NB4 (cell line): Measurements from ENCODE around the gene IRF2BP1.

Experiments used
- CTCF ChIP-seq: IDR thresholded peaks from one replicate; pipeline ENCODE4 v1.5.1; 2012; ENCODE audit warnings: low read depth, low read length
- MAX ChIP-seq: IDR thresholded peaks from 2 replicates; pipeline ENCODE4 v1.6.1; 2011; ENCODE audit warnings: low read depth, low read length
- MYC ChIP-seq: IDR thresholded peaks from 2 replicates; pipeline ENCODE4 v1.6.1; 2011; ENCODE audit warnings: low read depth, low read length

DNA sequence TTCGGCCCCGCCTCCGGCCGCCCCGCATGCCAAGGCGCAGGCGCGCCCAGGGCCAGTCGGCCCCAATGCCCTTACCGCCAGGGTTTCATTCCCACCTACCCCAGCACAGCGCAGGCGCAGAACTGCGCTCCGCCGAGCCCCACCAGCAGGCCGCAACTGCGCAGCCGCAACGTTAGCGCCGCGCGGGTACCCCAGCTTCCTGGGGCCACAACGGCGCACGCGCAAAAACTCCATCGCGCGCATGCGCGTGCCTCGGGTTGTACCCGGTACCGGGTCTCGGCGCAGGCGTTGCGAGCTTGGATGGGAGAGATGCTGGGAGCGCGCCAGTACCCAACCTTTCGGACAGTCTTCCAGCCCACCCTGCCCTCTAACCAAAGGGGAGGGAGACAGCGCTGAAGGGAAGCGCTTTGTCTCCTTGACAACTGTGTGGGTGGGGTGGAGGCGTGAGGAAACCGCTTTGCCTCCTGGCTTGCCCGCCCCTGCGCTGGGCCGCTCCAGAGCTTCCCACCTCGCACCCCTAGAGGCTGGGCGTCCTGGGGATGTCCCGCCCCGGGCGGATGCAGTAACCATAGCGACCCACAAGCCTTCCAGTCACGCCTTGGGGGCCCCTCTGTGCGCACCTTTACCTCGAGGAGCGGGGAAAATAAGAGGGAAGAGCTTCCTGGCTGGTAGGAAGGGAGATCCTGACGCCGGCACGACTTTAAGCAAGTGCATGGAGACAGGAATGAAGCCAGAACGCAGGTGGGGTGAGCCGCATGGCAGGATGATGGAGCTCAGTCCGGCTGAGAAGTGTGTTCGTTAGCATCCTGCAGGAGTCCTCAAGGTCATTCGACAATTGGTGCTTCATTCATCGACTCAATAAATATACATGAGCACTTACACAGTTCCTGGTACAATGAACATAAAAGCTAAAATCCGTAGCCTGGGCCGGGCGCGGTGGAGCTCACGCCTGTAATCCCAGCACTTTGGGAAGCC lies 17.0 kb upstream of the IRF2BP1 start:
- TF ChIP-seq MAX: peak; percentile 64; the same call in 1 of the 2 replicates
- TF ChIP-seq CTCF: peak; percentile 3
- TF ChIP-seq MYC: peak; percentile 44; the same call in 1 of the 2 replicates
